Measurements from ENCODE around the gene SYNGAP1.

DNA sequence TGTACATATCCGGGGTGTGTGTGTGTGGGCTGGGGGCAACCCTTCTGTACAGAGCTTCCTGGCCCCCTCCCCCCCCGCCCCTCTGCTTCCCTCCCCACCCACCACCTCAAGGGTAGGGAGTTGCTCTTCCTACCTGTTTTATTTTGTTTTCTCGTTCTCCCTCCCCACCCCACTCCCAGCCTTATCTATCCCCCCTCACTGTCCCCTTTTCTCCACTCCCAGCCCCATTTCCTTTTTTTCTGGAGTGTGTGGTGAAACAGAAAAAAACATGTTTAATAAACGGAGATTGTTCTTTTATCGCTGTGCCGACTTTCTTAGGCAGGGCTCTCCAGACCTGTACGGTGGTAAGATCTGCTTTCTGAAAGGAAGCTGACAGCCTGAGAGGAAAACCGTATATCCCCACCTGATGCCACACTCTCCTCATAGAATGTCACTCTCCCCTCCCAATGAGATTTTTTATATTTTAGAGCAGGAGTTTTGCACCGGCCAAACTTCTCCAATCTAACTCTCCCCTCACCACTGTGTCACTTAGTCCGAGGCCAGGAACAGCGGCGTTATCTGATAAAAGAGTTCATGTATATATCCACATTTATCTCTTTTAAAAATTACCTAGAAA lies 33.6 kb downstream of the SYNGAP1 start:
- no peak for TF ChIP-seq POLR2A (IDR thresholded peaks at IDR 0.05; ENCODE audit: low read length)
- no peak for TF ChIP-seq GATA1 (IDR thresholded peaks at IDR 0.05; ENCODE audit: low read depth, low read length)
